CD4-positive, alpha-beta T cell treated with Interferon gamma for 1 hour (primary cell): ENCODE measurements around the gene ELF4.
"Not testable (repeated sequence)": the region's sequence is repeated elsewhere in the genome, so short reads cannot be mapped to it uniquely, and the experiment has no call there.

Source experiments
- DNase-seq: peaks from one replicate; pipeline ENCODE4 v3.0.0-alpha.2; 2020

The ELF4 gene

GRCh38 chrX:130110379-130111219 lies at the start of gene ELF4:
TSS of gene ELF4 (minus strand) at chrX:130110497. CDS start at chrX:130081330, 29,167 bp downstream.
- DNase-seq, result peak; percentile 57

- no peak for DNase-seq
These were observed 49.5 kb upstream of the ELF4 start for GRCh38 chrX:130159776-130160175.

- DNase-seq, result no peak
These were observed 48.0 kb upstream of the ELF4 start for GRCh38 chrX:130158311-130158710.

- no peak for DNase-seq
These were observed 45.3 kb upstream of the ELF4 start for GRCh38 chrX:130155564-130155963.

- no peak for DNase-seq
These were observed 37.3 kb upstream of the ELF4 start for GRCh38 chrX:130147631-130148030.

GRCh38 chrX:130145123-130145522 lies 34.8 kb upstream of the ELF4 start:
- no peak for DNase-seq

GRCh38 chrX:130144509-130144908 lies 34.2 kb upstream of the ELF4 start:
- DNase-seq, result no peak

- DNase-seq, result no peak
These were observed 29.3 kb upstream of the ELF4 start for GRCh38 chrX:130139474-130140201.

- no peak for DNase-seq
These were observed 26.7 kb upstream of the ELF4 start for GRCh38 chrX:130136961-130137360.

GRCh38 chrX:130136496-130136895 lies 26.2 kb upstream of the ELF4 start:
- DNase-seq, result no peak

GRCh38 chrX:130130990-130131389 lies 20.7 kb upstream of the ELF4 start:
- DNase-seq, result no peak

- no peak for DNase-seq
These were observed 15.0 kb upstream of the ELF4 start for GRCh38 chrX:130125091-130125874.

GRCh38 chrX:130124577-130124976 lies 14.3 kb upstream of the ELF4 start:
- DNase-seq, result no peak

GRCh38 chrX:130121505-130121800 lies 11.2 kb upstream of the ELF4 start:
- DNase-seq, result no peak

GRCh38 chrX:130120746-130121504 lies 10.6 kb upstream of the ELF4 start:
- peak; percentile 62 for DNase-seq

- no peak for DNase-seq
These were observed 10.0 kb upstream of the ELF4 start for GRCh38 chrX:130120321-130120731.

GRCh38 chrX:130119312-130119898 lies 9.1 kb upstream of the ELF4 start:
- DNase-seq, result no peak

GRCh38 chrX:130118441-130119311 lies 8.4 kb upstream of the ELF4 start:
- DNase-seq, result no peak

GRCh38 chrX:130117166-130117565 lies 6.9 kb upstream of the ELF4 start:
- no peak for DNase-seq

GRCh38 chrX:130115119-130115885 lies 5.0 kb upstream of the ELF4 start:
- DNase-seq, result not testable (repeated sequence)
